SU-DHL-6 (cell line): ENCODE results near the gene SLC25A23.

Experiments used
- H2AFZ ChIP-seq: fragments of 200-600 bp; sonication (generic); 2 replicates; pipeline ENCODE4 v1.6.1; 2014; ENCODE audit warnings: low read depth, mild to moderate bottlenecking, moderate library complexity, mixed read lengths, antibody characterized with exemption, low read length; ENCODE audit not compliant: severe bottlenecking
- H3F3A ChIP-seq: fragments of 200-600 bp; shearing (Covaris generic); 2 replicates; pipeline ENCODE4 v1.6.0; 2016; ENCODE audit warnings: antibody characterized with exemption, mild to moderate bottlenecking; ENCODE audit not compliant: insufficient read depth
- H3K27ac ChIP-seq: fragments of 200-600 bp; sonication (generic); 2 replicates; pipeline ENCODE4 v1.5.1; 2016; ENCODE audit warnings: low read depth, mild to moderate bottlenecking, low read length, moderate library complexity, mixed read lengths
- H3K27me3 ChIP-seq: fragments of 200-600 bp; sonication (generic), shearing (Covaris generic); 2 replicates; pipeline ENCODE4 v1.6.0; 2014; ENCODE audit warnings: mild to moderate bottlenecking, low read length
- H3K36me3 ChIP-seq: fragments of 200-600 bp; sonication (generic); 2 replicates; pipeline ENCODE4 v1.6.1; 2014; ENCODE audit warnings: mild to moderate bottlenecking, low read length, mixed read lengths
- H3K4me2 ChIP-seq: fragments of 300-600, 200-600 bp; shearing (Covaris generic), sonication (generic); 2 replicates; pipeline ENCODE4 v1.6.0; 2014; ENCODE audit warnings: low read length, low read depth, mild to moderate bottlenecking; ENCODE audit not compliant: poor library complexity, severe bottlenecking
- H3K4me3 ChIP-seq: fragments of 200-600 bp; sonication (generic); 2 replicates; pipeline ENCODE4 v1.5.1; 2014; ENCODE audit warnings: antibody characterized with exemption, low read length, mild to moderate bottlenecking, mixed read lengths; ENCODE audit not compliant: insufficient read depth, poor library complexity, severe bottlenecking
- H3K79me2 ChIP-seq: fragments of 200-600 bp; sonication (generic); 2 replicates; pipeline ENCODE4 v1.6.1; 2014; ENCODE audit warnings: mild to moderate bottlenecking, low read length, moderate library complexity; ENCODE audit not compliant: insufficient read depth
- H3K9ac ChIP-seq: fragments of 200-600 bp; sonication (generic); 2 replicates; pipeline ENCODE4 v1.7.0; 2014; ENCODE audit warnings: mild to moderate bottlenecking, low read length
- H3K9me2 ChIP-seq: fragments of 200-600 bp; sonication (generic); replicated peaks from 2 replicates; pipeline ENCODE4 v1.6.1; 2014; ENCODE audit warnings: low read length; ENCODE audit not compliant: insufficient read depth
- H3K9me3 ChIP-seq: fragments of 200-600 bp; sonication (generic); 2 replicates; pipeline ENCODE4 v1.6.1; 2014; ENCODE audit warnings: low read length, mixed read lengths; ENCODE audit not compliant: insufficient read depth
- H4K20me1 ChIP-seq: fragments of 200-600 bp; sonication (generic); 2 replicates; pipeline ENCODE4 v1.6.1; 2014; ENCODE audit warnings: low read depth, mild to moderate bottlenecking, antibody characterized with exemption, low read length, moderate library complexity, mixed read lengths
- CTCF ChIP-seq: fragments of 200-600 bp; sonication (generic); IDR thresholded peaks from one replicate; pipeline ENCODE4 v1.5.1; 2017; ENCODE audit warnings: antibody characterized with exemption, mild to moderate bottlenecking, low read length, moderate library complexity; ENCODE audit not compliant: insufficient read depth, poor library complexity, severe bottlenecking
- EZH2phosphoT487 ChIP-seq: fragments of 200-600 bp; sonication (generic), shearing (Covaris generic); conservative IDR thresholded peaks from 2 replicates; pipeline ENCODE4 v1.6.1; 2018; ENCODE audit warnings: mild to moderate bottlenecking, antibody characterized with exemption, low read length, moderate library complexity, mixed read lengths

The SLC25A23 gene

GRCh38 chr19:6481541-6482342, 22.1 kb upstream of the SLC25A23 start, which contains the start of gene DENND1C:
DENND1C (minus strand) TSS chr19:6481787; CDS start chr19:6481695, 92 bp downstream.
- Histone ChIP-seq H3K9ac (peak within 1 kb of the TSS; percentile 76), H3K4me3 (peak within 1 kb of the TSS; percentile 55), H3K27ac (peak within 1 kb of the TSS; percentile 57)

GRCh38 chr19:6480848-6481415, 21.3 kb upstream of the SLC25A23 start:
- Histone ChIP-seq H3K4me2 (peak overlapping the region; percentile 78), H3K36me3 (no peaks in the 10 kb centered on the region), H3F3A (no peaks in the 10 kb centered on the region), H3K4me3 (peak overlapping the region; percentile 55), H3K79me2 (peaks cover 4% of the 10 kb centered on the region; the same call in 1 of the 2 replicates), H2AFZ (peak overlapping the region; percentile 87), H4K20me1 (no peaks in the 10 kb centered on the region), H3K9ac (peak overlapping the region; percentile 76), H3K27ac (peak overlapping the region; percentile 57), H3K27me3 (no peaks in the 10 kb centered on the region), H3K9me3 (no peaks in the 10 kb centered on the region), H3K9me2 (no peaks in the 10 kb centered on the region)
- TF ChIP-seq CTCF (no peak), EZH2phosphoT487 (no peak)

More at GRCh38 chr19:6481541-6482342, 22.1 kb upstream of the SLC25A23 start, which contains the start of gene DENND1C:
- peaks cover 4% of the 10 kb centered on the region; the same call in 1 of the 2 replicates for H3K79me2 ChIP-seq
- H3K27me3 ChIP-seq = no peaks in the 10 kb centered on the region
- H2AFZ ChIP-seq = peak within 1 kb of the TSS; percentile 87
- no peak for TF ChIP-seq CTCF
- no peaks in the 10 kb centered on the region for H3K9me3 ChIP-seq
- H4K20me1 ChIP-seq = no peaks in the 10 kb centered on the region
- H3K36me3 ChIP-seq = no peaks in the 10 kb centered on the region
- H3K4me2 ChIP-seq = peak within 1 kb of the TSS; percentile 78
- no peaks in the 10 kb centered on the region for H3K9me2 ChIP-seq
- H3F3A ChIP-seq = no peaks in the 10 kb centered on the region

DNA sequence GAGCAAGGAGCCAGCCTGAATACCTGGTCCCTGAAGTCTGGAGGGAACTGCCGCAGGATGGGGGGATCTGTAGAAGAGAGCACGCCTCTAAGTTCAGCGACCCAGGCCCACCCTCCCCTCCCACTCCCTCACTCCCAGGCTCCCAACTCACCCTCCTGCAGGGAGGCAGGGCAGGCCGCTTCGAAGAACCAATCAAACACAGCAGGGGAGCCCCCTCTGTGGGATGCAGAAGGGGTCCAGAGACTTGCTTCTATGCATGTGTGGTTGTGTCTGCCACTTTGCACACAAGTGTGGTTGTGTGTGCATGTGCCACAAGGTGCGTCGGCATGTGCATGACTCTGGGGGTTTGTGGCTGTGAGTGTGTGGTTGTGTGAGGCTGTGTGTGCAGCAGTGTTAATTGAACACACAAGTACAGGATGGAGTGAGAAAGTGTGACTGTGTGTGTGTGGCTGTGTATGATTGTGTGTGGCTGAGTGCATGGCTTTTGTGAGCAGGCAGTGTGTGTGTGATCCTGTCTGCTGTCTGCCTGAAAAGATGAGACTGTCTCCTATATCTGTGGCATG, 20.3 kb upstream of the SLC25A23 start:
- H3K4me2 ChIP-seq = no peak overlapping the region
- no peak overlapping the region for H3K4me3 ChIP-seq

More for the DNA sequence above, 20.3 kb upstream of the SLC25A23 start:
- H4K20me1 ChIP-seq = no peaks in the 10 kb centered on the region
- no peaks in the 10 kb centered on the region for H3K36me3 ChIP-seq
- no peak overlapping the region for H2AFZ ChIP-seq
- H3K9ac ChIP-seq = no peak overlapping the region
- H3K9me2 ChIP-seq = no peaks in the 10 kb centered on the region
- H3K27ac ChIP-seq = no peak overlapping the region
- TF ChIP-seq EZH2phosphoT487 = no peak
- TF ChIP-seq CTCF = no peak
- peaks cover 4% of the 10 kb centered on the region; the same call in 1 of the 2 replicates for H3K79me2 ChIP-seq
- H3K27me3 ChIP-seq = no peaks in the 10 kb centered on the region
- H3K9me3 ChIP-seq = no peaks in the 10 kb centered on the region
- H3F3A ChIP-seq = no peaks in the 10 kb centered on the region
